IPS-NIHi7 (cell line): ENCODE measurements around the gene LIPF.
"Not testable (repeated sequence)": the region's sequence is repeated elsewhere in the genome, so short reads cannot be mapped to it uniquely, and the experiment has no call there.

ENCODE experiments used
- DNase-seq: peaks from one replicate; pipeline ENCODE4 v3.0.0; 2012; ENCODE audit warnings: mixed read lengths; ENCODE audit errors: extremely low spot score

The LIPF gene

GRCh38 chr10:88664142-88664541 lies at the start of gene LIPF:
Gene LIPF, plus strand, starts transcription at chr10:88664442. Its CDS starts 2,856 bp downstream, at chr10:88667298.
- DNase-seq, result no peak

GRCh38 chr10:88616250-88616977 lies 47.8 kb upstream of the LIPF start:
- DNase-seq, result no peak

- no peak for DNase-seq
Observed at GRCh38 chr10:88617772-88618300, 46.4 kb upstream of the LIPF start.

GRCh38 chr10:88618496-88618895 lies 45.7 kb upstream of the LIPF start:
- no peak for DNase-seq

GRCh38 chr10:88620441-88620840 lies 43.8 kb upstream of the LIPF start:
- DNase-seq, result no peak

- no peak for DNase-seq
Observed at GRCh38 chr10:88623835-88624234, 40.4 kb upstream of the LIPF start.

- DNase-seq, result no peak
Observed at GRCh38 chr10:88624840-88625239, 39.4 kb upstream of the LIPF start.

GRCh38 chr10:88640186-88640585 lies 24.1 kb upstream of the LIPF start:
- DNase-seq, result no peak

GRCh38 chr10:88642209-88642608 lies 22.0 kb upstream of the LIPF start:
- no peak for DNase-seq

GRCh38 chr10:88642963-88643362 lies 21.3 kb upstream of the LIPF start:
- no peak for DNase-seq

GRCh38 chr10:88647061-88647615 lies 17.1 kb upstream of the LIPF start:
- no peak for DNase-seq

- DNase-seq, result no peak
Observed at GRCh38 chr10:88651101-88651551, 13.1 kb upstream of the LIPF start.

GRCh38 chr10:88652616-88653015 lies 11.6 kb upstream of the LIPF start:
- DNase-seq, result no peak

GRCh38 chr10:88657901-88658300 lies 6.3 kb upstream of the LIPF start:
- no peak for DNase-seq

GRCh38 chr10:88659725-88660597 lies 4.3 kb upstream of the LIPF start:
- no peak for DNase-seq

GRCh38 chr10:88660598-88660884 lies 3.7 kb upstream of the LIPF start:
- no peak for DNase-seq

GRCh38 chr10:88661018-88661417 lies 3.2 kb upstream of the LIPF start:
- no peak for DNase-seq

- no peak for DNase-seq
Observed at GRCh38 chr10:88661577-88661976, 2.7 kb upstream of the LIPF start.

GRCh38 chr10:88663153-88663552 lies 1.1 kb upstream of the LIPF start:
- DNase-seq, result not testable (repeated sequence)

- no peak for DNase-seq
Observed at GRCh38 chr10:88668465-88668864, 4.2 kb downstream of the LIPF start.

GRCh38 chr10:88670497-88670896 lies 6.3 kb downstream of the LIPF start:
- DNase-seq, result no peak

GRCh38 chr10:88672041-88672440 lies 7.8 kb downstream of the LIPF start:
- no peak for DNase-seq
